Activated CD8-positive, alpha-beta memory T cell treated with anti-CD3 and anti-CD28 coated beads, Interleukin-2, amount 50 U/mL, for 24 hours (primary cell): ENCODE data around the gene MESP2.
"Not testable (repeated sequence)": the region's sequence is repeated elsewhere in the genome, so short reads cannot be mapped to it uniquely, and the experiment has no call there.

Experiments used
- DNase-seq: peaks from one replicate; pipeline ENCODE4 v3.0.0-alpha.2; 2020; ENCODE audit errors: extremely low read depth

MESP2 gene

GRCh38 chr15:89781055-89781454 lies 4.9 kb downstream of the MESP2 start:
- DNase-seq = no peak

- DNase-seq = no peak
Measured at GRCh38 chr15:89781891-89782618, 5.9 kb downstream of the MESP2 start.

DNA sequence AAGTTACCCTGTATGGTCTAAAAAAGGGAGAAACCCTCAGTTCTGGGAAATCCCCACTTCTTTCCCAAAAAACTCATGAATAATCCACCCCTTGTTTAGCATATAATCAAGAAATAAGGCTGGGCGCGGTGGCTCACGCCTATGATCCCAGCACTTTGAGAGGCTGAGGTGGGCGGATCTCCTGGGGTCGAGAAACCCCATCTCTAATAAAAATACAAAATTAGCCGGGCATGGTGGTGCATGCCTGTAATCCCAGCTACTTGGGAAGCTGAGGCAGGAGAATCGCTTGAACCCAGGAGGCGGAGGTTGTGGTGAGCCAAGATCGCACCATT lies 6.5 kb downstream of the MESP2 start:
- not testable (repeated sequence) for DNase-seq

DNA sequence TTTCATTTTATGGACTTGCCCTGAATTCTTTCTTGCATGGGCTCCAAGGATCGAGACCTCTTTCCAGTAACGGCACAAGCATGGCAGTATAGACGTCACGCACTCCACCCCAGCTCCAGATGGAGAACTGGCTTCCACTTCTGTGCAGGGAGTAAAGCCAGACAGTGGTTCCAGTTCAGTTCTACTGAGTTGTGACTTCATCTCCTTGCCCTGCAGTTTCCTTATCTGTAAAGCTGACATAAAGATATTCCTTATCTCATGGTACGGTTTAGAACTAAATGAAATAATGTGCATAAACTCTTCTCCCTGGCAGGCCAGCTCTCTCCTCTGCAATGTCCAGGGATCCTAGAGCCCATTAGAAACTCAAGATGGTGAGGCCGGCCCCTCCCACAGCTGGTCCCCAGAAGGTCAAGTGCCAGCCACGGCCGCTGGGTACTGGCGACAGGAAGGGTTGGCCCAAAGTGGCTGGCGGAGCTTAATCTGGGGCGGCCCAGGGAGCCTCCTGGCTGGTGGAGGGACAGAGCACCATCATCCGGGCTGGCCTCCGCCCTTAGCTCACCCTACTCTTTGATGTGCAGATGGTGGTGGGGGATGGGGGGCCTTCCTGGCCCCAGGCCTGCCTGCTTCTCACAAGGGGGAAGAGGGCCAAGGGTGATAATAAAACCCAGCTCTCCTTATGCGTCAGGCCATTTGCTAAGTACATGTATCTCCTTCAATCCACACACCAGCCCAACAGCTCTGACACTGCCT lies 7.2 kb downstream of the MESP2 start:
- DNase-seq = no peak

DNA sequence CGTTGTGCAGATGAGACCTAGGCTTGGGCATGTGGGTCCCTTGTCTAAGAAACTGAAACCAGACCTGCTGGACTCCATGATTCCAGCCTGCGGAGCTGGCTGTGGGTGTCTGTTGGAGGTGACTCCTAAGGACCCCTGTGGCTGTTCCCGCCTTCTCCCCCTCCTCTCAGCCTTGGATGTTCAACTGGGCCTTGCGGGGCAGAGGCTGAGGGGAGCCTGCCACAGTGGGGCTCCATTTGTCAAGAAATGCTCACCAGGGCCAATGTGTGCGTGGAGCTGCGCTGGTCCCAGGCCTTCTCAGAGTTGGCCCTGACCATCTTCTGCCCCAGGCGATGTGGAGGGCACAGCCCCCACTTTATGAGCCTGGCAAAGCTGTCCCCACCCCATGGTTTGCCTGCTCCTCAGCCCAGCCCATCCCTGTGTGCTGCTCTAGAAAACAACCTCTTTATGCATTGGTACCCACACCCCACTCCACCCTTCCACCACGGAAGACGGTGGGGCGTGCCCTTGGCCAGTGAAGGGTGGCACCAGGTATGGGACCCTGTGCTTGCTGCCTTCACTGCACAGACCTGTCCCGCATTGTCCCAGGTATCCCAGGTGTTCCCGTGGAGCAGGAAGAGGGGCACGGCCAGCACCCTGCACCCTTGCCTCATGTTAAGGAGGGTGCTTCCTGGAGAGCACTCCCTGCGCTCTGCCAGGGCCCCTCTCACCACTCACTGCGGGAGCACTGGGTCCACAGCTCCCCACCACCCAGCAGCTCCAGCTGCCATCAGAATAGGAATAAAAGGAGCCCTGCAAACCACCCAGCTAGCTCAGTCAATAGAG lies 7.9 kb downstream of the MESP2 start:
- no peak for DNase-seq

DNA sequence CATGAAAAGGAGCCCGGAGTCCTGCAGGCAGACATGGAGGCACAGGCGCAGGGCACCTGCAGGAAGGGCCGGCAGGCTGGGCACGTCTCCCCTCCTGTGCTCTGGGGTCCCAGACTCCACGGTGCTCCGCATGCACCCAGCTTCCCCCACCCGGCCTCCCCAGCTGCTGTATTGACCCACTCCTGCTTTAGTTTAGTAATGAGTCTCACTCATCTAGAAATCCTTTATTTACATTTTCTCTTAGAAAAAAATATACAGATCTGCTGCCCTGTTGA lies 8.5 kb downstream of the MESP2 start:
- DNase-seq = no peak

- DNase-seq = no peak
Measured at GRCh38 chr15:89785064-89785773, 9.1 kb downstream of the MESP2 start.

DNA sequence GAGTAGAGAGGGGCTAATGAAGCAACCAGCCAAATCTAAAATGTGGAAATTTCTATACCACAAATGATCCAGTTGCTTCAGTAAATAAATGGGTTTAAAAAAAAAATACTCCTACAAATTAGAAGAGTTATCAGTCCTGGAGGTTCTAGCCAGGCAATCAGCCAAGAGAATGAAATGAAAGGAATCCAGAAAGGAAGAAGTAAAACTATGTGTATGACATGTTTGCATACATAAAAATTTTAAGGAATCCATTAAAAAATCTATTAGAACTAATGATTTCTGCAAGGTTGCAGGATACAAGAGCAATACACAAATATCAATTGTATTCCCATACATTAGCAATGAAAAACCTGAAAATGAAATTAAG lies 9.6 kb downstream of the MESP2 start:
- no peak for DNase-seq

- DNase-seq = no peak
Measured at GRCh38 chr15:89787944-89788343, 11.8 kb downstream of the MESP2 start.

- not testable (repeated sequence) for DNase-seq
Measured at GRCh38 chr15:89788585-89788984, 12.5 kb downstream of the MESP2 start.

DNA sequence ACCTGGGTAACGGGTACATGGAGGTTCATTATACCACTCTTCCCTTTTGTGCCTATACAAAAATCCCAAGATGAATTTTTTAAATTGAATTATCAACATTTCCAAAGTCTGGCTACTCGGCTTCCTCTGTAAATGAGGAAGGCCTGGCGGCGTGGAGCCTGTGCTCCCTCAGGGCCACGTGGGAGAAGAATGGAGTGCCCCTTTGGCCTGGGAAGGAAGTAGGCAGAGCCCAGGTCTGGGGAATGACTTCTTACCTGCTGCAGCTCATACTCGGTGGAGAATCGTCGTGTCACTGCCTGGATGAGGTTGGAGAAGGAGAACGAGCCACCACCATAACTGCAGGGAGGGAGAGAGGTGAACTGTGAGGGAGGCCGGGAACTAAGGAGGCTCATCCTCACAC lies 14.1 kb downstream of the MESP2 start:
- no peak for DNase-seq

DNA sequence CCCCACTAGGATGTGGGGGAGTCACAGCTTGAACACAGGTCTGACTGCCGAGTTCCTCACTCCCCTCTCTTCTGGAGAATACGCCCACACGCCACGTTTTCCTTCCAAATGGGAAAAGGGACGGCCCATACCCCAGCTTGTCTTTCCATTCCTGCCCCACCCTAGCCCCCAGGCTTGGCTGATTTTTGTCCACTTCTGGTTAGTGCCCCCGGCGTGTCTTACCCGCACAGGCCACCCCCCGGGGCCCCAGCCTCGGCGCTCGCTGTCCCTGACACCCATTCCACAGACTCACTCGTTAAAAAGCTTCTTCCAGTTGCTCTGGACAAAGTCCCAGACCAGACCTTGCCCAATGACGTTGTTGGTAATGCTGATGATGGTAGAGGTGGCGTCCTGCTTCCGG lies 14.5 kb downstream of the MESP2 start:
- no peak for DNase-seq

DNA sequence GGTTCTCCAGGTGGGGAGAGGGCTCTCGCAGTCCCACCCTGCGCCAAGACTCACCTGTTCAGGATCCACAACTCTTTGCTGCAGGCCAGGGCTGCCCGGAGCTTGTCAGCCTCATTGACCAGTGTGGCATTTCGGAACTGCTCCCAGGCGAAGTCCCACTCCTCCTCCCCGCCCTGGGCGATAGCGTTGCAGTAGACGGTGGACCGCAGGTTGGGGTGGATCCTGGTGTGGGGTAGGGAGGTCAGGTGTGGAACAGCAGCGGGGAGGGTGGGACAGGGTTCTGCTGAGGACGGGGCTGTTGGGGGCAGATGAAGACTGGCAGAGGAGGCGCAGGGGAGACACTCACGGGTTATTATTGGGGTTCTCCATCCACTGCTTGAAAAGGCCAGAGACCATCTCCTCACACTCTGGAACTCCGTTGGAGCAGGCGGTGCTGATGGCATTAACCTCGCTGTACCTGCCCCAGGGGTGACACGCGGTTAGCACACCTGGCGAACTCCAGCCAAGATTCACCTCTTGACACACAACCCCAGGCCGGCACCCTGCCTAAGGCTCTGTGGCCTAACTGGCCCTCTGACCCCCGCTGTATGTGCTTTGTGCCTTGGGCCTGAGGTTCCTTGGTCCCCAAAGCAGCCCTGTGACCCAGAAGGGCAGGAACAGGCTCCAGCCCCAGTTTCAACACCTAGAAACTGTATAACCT lies 16.1 kb downstream of the MESP2 start:
- no peak for DNase-seq

DNA sequence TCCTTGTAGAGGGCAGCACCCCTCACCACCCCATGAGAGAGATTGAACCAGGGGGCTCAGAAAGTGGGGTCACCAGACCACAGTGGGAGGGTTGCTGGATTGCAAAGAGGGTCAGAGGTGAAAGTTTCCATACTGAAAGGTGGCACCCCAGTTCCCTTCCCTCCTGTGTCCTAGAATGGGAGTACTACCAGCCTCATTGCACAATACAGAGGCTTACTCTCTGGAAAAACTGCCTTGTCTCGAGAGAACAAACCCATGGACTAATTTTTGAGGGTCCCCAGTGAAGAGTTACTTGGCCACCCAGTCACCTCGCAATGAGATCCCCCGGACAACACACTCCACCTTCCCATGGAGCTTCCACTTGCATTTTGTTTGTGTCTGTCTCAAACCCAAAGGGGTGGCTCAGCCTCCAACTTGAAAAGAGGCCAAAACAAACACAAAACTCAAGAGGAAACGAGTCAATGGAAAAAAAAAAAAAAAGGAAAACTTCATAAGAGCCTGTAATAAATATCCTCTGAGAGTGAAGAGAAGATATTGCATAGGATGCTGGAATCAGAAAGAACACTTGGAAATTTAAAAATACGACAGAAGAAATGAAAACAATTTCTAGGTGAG lies 18.6 kb downstream of the MESP2 start:
- no peak for DNase-seq

DNA sequence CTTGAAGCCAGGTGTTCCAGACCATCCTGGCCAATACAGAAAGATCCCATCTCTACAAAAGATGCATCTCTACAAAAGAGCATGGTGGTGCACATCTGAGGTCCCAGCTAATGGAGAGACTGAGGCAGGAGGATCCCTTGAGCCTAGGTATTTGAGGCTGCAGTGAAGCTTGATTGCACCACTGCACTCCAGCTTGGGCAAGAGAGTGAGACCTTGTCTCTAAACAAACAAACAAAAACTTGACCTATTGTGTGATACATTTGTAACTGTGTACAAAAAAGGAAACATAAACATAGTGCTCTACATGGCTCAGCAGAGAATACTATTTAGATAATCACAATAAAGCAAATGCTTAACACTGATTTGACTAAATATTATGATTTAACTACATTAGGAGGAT lies 19.9 kb downstream of the MESP2 start:
- DNase-seq = no peak

GRCh38 chr15:89797678-89798201 lies 21.6 kb downstream of the MESP2 start:
- no peak for DNase-seq

DNA sequence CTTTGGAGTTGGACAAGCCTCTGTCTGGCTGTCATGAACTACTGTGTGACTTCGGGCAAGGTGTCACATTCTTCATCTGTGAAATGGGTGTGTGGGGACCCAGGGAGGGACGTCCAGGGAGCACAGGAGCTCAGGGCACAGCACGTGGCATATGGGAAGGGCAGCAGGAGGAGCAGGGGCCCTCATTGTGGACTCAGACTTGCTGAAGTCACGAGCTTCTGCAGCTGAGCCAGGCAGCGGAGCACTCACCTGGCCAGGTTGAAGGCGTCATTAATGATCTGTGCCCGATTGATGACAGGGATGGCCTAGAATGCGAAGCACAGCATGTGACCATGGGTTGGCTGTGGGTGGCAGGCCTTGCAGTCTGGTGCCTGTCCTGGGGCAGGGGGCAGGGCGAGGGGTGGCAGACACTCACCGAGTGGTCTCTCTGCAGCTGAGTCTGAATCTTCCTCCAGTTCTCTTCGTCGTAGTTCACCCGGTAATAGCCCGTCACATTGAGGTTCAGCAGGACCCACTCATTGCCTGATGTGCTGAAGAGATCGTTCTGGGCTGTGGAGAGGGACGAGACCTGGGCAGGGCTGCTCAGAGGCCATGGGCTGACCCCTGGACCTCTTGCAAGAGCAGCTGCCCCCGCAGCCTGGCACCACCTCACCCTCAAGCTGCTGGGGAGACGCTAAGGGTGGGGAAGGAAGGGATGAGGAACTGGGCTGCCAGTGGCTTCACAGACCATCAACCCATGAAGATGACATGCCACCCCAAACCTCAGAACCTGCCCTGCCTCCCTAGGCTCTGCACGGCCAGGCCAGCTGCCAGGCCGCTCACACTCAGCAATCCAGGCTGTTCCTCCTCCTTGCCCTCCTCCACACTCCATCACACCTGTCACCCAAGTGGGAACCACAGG lies 23.1 kb downstream of the MESP2 start:
- DNase-seq = no peak

- DNase-seq = no peak
Measured at GRCh38 chr15:89799918-89800498, 23.9 kb downstream of the MESP2 start.

GRCh38 chr15:89801471-89802195 lies 25.5 kb downstream of the MESP2 start:
- no peak for DNase-seq
